ENCODE measurements around the gene ALPP.

The ALPP gene

GRCh38 chr2:232418056-232418455 is 39.5 kb downstream of the ALPP start:
- Histone ChIP-seq H3K4me2 (ENCODE audit: low read depth, low read length, poor library complexity, severe bottlenecking) (no peak overlapping the region), H3K36me3 (ENCODE audit: low read length) (no peaks in the 10 kb centered on the region), H3K27me3 (ENCODE audit: low read length) (no peaks in the 10 kb centered on the region)

GRCh38 chr2:232418466-232419244 is 40.1 kb downstream of the ALPP start:
- H3K27me3 ChIP-seq (ENCODE audit: low read length), result no peaks in the 10 kb centered on the region
- no peak overlapping the region for H3K9ac ChIP-seq (ENCODE audit: low read length)
- no peaks in the 10 kb centered on the region for H3F3A ChIP-seq (ENCODE audit: insufficient read depth)
- TF ChIP-seq CTCF (IDR thresholded peaks at IDR 0.05; ENCODE audit: insufficient read depth, low read length, poor library complexity, severe bottlenecking), result no peak
- no peak for TF ChIP-seq EZH2phosphoT487 (conservative IDR thresholded peaks at IDR 0.05; ENCODE audit: low read length)
- no peaks in the 10 kb centered on the region for H3K36me3 ChIP-seq (ENCODE audit: low read length)
- H2AFZ ChIP-seq (ENCODE audit: low read depth, low read length, severe bottlenecking), result no peak overlapping the region
- no peak overlapping the region for H3K27ac ChIP-seq (ENCODE audit: low read depth, low read length)
- no peaks in the 10 kb centered on the region for H3K9me3 ChIP-seq (ENCODE audit: insufficient read depth, low read length)
- no peaks in the 10 kb centered on the region for H3K9me2 ChIP-seq (replicated peaks; ENCODE audit: insufficient read depth, low read length)
- no peak overlapping the region for H3K4me3 ChIP-seq (ENCODE audit: insufficient read depth, low read length, poor library complexity, severe bottlenecking)
- no peak overlapping the region for H3K4me2 ChIP-seq (ENCODE audit: low read depth, low read length, poor library complexity, severe bottlenecking)
- no peaks in the 10 kb centered on the region for H3K79me2 ChIP-seq (ENCODE audit: insufficient read depth, low read length)
- no peaks in the 10 kb centered on the region for H4K20me1 ChIP-seq (ENCODE audit: low read depth, low read length)

More at GRCh38 chr2:232418056-232418455, 39.5 kb downstream of the ALPP start:
- TF ChIP-seq EZH2phosphoT487 (conservative IDR thresholded peaks at IDR 0.05; ENCODE audit: low read length), result no peak
- TF ChIP-seq CTCF (IDR thresholded peaks at IDR 0.05; ENCODE audit: insufficient read depth, low read length, poor library complexity, severe bottlenecking), result no peak
- Histone ChIP-seq H3F3A (ENCODE audit: insufficient read depth) (no peaks in the 10 kb centered on the region), H3K79me2 (ENCODE audit: insufficient read depth, low read length) (no peaks in the 10 kb centered on the region), H3K9me3 (ENCODE audit: insufficient read depth, low read length) (no peaks in the 10 kb centered on the region), H2AFZ (ENCODE audit: low read depth, low read length, severe bottlenecking) (no peak overlapping the region), H3K9me2 (replicated peaks; ENCODE audit: insufficient read depth, low read length) (no peaks in the 10 kb centered on the region), H3K27ac (ENCODE audit: low read depth, low read length) (no peak overlapping the region), H3K9ac (ENCODE audit: low read length) (no peak overlapping the region), H4K20me1 (ENCODE audit: low read depth, low read length) (no peaks in the 10 kb centered on the region), H3K4me3 (ENCODE audit: insufficient read depth, low read length, poor library complexity, severe bottlenecking) (no peak overlapping the region)

- H3K27ac ChIP-seq (ENCODE audit: low read depth, low read length), result no peak overlapping the region
- H3K36me3 ChIP-seq (ENCODE audit: low read length), result no peaks in the 10 kb centered on the region
- H3K9ac ChIP-seq (ENCODE audit: low read length), result no peak overlapping the region
- H3K9me2 ChIP-seq (replicated peaks; ENCODE audit: insufficient read depth, low read length), result no peaks in the 10 kb centered on the region
- H3K79me2 ChIP-seq (ENCODE audit: insufficient read depth, low read length), result no peaks in the 10 kb centered on the region
- no peak overlapping the region for H3K4me2 ChIP-seq (ENCODE audit: low read depth, low read length, poor library complexity, severe bottlenecking)
- no peaks in the 10 kb centered on the region for H3K9me3 ChIP-seq (ENCODE audit: insufficient read depth, low read length)
- TF ChIP-seq CTCF (IDR thresholded peaks at IDR 0.05; ENCODE audit: insufficient read depth, low read length, poor library complexity, severe bottlenecking), result no peak
- TF ChIP-seq EZH2phosphoT487 (conservative IDR thresholded peaks at IDR 0.05; ENCODE audit: low read length), result no peak
- no peak overlapping the region for H2AFZ ChIP-seq (ENCODE audit: low read depth, low read length, severe bottlenecking)
- H3K27me3 ChIP-seq (ENCODE audit: low read length), result no peaks in the 10 kb centered on the region
- no peaks in the 10 kb centered on the region for H4K20me1 ChIP-seq (ENCODE audit: low read depth, low read length)
- H3F3A ChIP-seq (ENCODE audit: insufficient read depth), result no peaks in the 10 kb centered on the region
- H3K4me3 ChIP-seq (ENCODE audit: insufficient read depth, low read length, poor library complexity, severe bottlenecking), result no peak overlapping the region
Observed at GRCh38 chr2:232419245-232420072, 40.9 kb downstream of the ALPP start.

All from SU-DHL-6 (cell line).